GM18951 (cell line): ENCODE results near the gene CFAP141.

Experiments used
- POLR2A ChIP-seq: IDR thresholded peaks from 4 replicates; pipeline ENCODE4 v1.6.1; 2011; ENCODE audit warnings: mild to moderate bottlenecking; ENCODE audit not compliant: insufficient read length, insufficient read depth; ENCODE audit errors: extremely low read depth
- in situ Hi-C: fragments of 300-500 bp; cut with MboI; formaldehyde crosslinking; loops from one replicate; pipeline ENCODE4 v1.12.0; 2022; ENCODE audit warnings: low sequenced_read_pairs, mixed read lengths, inconsistent platforms; ENCODE audit not compliant: unreplicated experiment

Gene CFAP141

DNA sequence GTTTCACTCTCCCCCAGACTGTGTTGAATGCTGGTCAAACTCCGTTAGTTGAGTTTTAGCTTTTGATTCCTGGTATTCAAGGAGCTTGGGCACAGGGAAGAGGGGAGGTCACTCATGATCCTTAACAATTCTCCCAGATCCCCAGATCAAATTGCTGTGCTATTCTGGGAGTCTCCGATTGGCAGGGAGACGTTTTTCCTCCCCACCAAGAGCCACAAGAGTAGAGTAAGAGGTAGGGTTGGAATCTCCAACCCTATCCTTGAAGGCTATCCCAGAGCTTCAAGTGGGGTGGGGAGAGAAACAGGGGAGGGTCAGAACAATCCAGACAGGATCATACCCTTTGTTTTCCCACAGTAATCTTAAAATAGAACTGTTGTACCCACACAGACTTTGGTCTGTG is 13.7 kb downstream of the CFAP141 start:
- no peak for TF ChIP-seq POLR2A
- in situ Hi-C loops = no loop called here

DNA sequence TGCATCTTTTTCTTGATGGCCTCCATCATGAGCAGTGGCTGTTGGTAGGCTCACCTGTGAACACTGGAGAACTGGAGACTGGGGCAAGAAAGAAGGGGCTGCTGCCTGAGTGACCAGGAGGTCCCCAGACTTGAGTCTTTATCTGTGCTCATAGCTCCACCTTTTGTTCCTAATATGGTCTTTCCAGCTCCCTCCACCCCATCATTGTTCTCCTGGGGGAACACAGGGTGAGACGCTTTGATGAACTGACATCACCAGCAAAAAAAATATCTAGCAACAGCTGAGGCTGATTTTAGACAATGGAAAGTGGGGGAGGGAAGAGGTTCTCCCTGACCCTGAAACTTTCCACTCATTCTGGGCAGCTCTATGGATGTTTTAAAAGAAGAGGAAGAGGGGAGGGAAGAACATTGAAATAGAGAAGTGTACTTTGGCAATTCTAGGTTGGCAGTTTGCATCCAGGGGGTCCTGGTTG is 14.1 kb downstream of the CFAP141 start, which contains the start of gene TPM3:
Gene TPM3, minus strand, starts transcription at position 111 of the 472 bp plus-strand sequence. Its CDS starts 82 bp downstream, at position 29.
- no peak for TF ChIP-seq POLR2A
- in situ Hi-C loops = no loop called here

DNA sequence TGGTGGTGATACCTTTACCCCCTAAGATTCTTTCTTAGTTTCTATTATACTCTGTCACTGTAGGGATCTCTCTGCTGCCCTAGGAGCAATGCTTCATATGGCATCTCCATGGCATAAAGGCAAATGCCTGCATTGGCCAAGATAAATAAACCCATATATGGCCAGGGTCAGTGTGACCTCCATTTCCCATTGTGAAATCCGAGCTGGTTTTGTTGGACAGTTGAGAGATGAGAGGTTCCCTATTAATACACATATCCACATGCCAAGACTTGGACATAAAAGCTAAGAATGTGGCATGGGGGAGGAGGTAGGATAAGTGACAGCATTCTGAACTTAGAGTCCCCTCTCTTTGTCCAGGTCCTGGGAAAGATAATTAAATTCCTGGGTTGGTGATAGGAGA is 15.6 kb downstream of the CFAP141 start:
- in situ Hi-C loops = no loop called here
- no peak for TF ChIP-seq POLR2A

DNA sequence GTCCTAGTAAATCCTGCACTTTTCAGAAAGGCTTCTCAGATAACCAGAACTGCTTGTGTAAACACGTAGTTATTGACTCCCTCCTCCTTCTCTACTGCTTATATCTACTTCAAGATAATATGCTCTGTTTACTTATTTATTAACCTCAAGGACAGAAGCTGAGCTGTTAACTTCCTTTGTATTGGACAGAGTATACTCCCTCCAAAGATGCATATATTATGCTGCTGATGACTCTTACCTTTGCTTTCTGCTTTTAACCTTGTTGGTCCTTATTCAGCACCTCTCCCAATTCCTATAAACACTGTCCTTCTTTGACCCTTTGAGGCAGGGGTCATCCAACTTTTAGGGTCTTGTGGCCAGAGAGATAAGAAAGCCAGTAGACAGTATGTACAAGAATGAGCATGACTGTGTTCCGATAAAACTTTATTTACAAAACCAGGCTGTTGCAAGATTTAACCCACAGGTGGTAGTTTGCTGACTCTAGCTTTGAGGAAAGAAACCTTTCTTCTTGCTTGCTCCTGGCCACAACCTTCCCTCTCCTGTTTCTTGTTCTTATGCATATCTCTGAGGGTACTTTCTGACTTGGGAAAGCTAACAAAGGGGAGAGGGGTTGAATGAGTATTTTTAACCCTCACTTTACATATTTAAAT is 19.2 kb downstream of the CFAP141 start:
- no peak for TF ChIP-seq POLR2A

DNA sequence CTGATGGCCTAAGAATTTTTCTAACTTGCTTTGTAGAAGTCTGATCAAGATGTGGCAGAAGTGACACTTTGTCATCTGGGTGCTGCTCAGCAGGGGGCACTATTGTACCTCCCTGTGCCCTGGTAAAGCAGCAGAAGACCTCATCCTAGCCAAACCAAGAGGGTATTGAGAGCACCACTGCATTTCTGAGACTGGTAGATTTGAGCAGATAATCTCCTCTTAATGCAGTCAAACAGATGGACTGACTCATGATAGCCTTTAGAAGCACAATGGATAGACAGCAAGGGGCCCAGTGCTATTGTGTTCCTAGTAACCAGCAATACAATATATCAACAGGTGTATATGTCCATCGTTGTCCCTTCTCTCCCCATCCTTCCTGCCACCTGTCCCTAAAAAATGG is 20.0 kb downstream of the CFAP141 start:
- TF ChIP-seq POLR2A = no peak
- in situ Hi-C loops = loop anchor here (10.0 kb wide), 1 partner anchor 89 kb away; the partner anchor contains the start of gene HAX1

More for the DNA sequence above, 19.2 kb downstream of the CFAP141 start:
- in situ Hi-C loops = loop anchor here (10.0 kb wide), 1 partner anchor 88 kb away; the partner anchor contains the start of gene HAX1

DNA sequence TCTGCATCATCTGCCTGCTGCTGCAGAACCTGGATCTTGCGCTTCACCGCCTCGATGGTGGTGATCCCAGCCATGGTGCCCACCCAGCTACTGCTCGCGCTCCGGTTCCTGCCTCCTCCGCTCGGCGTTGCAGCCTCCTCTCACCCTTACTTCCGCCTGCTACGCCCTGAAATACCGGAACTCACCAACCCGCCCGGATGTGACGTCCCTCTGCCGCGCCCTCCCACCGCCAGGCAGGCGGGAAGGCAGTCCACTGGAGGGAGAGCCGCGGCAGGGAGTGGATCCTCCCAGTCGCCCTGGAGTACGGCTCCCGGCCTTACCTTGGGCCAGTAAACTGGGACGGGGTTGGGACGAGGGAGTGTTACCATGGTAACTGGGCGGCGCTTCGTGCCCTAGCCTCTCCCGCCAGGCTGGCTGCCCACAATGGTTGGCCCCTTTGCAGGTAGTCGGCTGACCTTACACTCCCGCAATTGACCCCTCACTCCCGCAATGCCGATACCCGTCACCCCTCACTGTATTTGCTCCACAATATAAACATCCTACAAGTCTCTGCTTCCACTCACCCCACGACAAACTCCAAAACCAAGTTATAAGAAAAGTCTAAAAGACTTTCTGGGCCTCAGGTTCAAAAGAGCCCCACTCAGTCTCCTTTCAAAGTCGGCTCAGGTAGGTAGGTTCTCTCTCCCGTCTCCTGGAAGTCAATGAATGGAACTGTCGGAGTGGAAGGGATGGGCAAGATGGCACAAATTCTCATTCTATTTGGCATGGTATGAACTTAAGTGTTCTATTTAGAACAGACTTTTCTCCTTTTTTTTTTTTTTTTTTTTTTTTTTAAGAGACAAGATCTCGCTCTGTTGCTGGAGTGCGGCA is 22.9 kb downstream of the CFAP141 start:
- peak; percentile 98 for TF ChIP-seq POLR2A
- in situ Hi-C loops = loop anchor here (10.0 kb wide), 1 partner anchor 92 kb away; the partner anchor contains the start of gene HAX1

DNA sequence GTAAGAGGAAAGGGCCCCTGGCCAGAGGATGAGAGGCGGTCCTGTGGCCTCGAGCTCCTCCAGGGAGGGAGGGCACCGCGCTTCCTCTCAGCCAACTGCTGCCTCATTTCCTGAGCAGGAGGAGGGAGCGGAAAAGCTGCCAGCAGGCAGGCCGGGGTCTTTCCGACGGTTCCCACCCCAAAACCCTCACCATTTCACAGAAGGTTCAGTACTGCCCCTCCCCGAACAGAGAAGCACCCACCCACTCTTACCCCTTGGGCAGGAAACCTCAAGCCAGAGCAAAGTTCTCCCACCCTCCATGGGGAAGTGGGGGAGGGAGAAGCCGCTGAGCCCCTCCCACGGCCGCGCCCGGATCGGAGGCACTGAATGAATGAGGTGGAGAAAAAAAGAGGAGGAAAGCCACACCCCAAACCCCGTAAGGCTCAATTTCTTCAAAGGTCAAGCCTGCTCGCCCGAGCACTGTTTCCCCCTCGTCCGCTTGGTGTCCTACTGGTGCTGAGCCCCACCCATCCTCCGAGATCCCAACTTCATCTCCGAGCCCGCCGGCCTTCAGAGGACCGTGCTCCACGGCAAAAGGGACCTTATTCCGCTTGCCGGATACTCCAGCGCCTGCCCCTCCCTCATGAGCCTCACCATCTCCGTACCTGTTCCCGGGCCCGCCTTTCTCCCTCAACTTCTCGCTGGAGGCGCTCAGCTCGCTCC is 23.6 kb downstream of the CFAP141 start:
- in situ Hi-C loops = loop anchor here (10.0 kb wide), 1 partner anchor 92 kb away; the partner anchor contains the start of gene HAX1
- TF ChIP-seq POLR2A = peak; percentile 51

DNA sequence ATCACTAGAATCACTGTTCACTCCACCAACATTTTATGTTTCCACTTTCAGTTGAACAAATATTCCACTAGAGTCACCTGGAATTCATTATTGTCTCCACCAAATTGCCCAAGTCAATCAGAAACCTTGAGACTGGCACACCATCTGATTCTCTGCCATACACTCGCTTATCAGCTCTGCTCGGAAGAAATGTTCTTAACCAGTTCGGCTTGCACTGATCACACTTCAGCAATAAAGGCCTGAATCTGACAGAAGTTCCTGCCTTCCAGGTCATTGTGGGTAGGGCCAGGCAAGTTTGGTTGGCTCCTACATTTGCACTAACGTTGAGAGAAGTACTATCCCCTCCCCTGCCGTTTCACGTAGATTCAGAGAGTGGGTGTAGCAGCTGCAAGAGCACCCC is 24.2 kb downstream of the CFAP141 start:
- TF ChIP-seq POLR2A = no peak
- in situ Hi-C loops = loop anchor here (10.0 kb wide), 1 partner anchor 93 kb away; the partner anchor contains the start of gene HAX1

DNA sequence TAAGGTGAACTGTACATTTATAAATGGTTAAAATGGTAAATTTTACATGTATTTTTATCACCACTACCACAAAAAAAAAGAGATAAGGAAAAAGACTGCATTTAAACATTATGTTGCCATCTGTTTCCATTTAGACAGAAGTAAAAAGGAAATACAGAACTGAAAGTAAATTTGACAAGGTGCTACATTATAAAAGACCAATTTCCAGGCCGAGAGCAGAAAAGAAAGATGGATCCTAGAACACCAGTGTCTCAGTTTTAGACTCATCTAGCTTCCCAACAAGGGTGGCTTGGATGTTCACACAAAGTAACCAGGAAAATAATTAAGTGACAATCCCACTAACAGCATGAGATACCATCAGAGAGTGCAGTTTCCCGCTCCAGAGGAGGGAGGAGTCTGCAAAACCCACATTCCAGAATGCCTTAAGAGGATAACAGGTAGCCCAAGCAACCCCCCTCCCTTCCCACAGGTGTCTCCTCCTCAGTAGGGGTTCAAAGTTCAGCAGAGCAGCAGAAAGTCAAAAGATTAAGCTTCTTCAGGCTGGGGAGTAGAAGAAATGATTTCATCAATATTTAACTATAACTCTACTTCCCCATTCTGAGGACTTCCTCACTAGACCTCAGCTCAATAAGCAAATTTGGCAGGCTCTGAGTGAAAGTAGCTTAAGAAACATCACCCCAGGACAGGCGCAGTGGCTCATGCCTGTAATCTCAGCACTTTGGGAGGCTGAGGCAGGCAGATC is 26.0 kb downstream of the CFAP141 start:
- in situ Hi-C loops = loop anchor here (10.0 kb wide), 1 partner anchor 95 kb away; the partner anchor contains the start of gene HAX1
- no peak for TF ChIP-seq POLR2A

DNA sequence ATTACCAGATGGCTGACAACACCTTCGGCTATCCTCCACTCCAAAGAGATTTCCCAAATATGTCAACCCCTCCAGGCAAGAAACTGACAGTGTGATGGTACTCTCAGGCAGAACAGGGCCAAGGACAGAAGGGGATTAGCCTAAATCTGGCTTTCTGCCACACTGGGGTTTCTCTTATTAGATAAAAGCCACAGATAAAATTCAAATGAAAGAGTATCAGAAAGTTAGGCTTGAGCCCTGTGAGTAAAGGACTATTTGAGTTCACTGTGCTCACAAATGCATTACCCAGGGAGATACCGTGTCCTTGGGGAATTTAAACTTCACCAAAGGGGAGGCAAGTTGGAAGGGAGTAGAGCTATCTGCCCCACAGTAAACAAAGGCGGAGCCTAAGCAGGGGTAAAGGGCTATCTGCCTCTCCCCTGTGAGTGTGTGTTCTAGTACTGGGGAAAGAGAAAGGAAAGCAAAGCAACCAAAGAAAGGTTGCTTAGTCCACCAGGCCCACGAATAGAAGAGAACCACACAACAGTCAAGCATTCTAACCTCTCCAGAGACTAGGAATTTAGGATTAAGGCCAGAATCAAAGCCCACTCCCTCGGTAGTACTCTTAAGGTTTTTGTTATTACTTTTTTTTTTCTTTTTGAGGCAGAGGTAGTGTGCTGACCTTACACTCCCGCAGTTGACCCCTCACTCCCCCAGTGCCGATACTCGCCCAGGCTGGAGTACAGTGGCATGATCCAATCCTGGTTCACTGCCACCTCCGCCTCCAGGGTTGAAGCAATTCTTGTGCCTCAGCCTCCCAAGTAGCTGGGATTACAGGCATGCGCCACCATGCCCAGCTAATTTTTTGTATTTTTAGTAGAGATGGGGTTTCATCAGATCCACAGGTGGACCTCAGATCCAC is 27.0 kb downstream of the CFAP141 start:
- in situ Hi-C loops = no loop called here
- TF ChIP-seq POLR2A = no peak

DNA sequence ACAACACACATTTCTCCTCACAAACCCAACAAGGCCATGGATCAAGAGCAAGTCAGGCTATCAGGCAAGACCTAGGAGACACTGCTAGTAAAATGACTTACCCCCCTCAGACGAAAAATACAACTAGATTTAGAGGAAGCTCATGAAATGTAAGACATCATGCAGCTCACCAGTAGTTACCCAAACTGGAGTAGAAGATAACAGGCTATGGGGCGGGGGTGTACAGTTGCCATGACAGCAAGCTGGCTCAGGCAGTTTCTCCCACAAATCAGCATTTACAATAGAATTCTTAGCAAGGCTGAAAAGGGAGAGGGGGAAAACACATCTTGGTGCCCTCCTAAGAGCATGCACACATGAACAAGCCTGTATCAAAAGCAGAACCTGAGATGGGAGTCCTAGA is 28.1 kb downstream of the CFAP141 start:
- in situ Hi-C loops = no loop called here
- TF ChIP-seq POLR2A = no peak
